Measurements from ENCODE around the gene KIF5B.

DNA sequence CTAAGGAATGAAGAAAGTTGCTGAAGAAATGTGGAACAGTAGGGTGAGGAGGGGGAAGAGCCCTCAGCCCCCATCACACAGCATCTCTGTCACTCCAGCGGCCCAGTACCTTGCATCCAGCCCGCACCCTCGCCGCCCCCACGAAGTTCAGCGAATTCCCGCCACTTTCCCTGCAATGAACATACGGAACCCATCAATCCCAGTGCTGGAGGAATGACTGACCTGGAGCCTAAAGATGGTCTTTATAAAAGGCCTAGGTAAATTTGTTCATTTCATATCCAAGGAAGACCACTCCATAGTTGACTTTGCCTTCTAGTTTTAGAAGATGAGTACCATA lies 779 bp upstream of the KIF5B start:
- TF ChIP-seq, protein P1, sequence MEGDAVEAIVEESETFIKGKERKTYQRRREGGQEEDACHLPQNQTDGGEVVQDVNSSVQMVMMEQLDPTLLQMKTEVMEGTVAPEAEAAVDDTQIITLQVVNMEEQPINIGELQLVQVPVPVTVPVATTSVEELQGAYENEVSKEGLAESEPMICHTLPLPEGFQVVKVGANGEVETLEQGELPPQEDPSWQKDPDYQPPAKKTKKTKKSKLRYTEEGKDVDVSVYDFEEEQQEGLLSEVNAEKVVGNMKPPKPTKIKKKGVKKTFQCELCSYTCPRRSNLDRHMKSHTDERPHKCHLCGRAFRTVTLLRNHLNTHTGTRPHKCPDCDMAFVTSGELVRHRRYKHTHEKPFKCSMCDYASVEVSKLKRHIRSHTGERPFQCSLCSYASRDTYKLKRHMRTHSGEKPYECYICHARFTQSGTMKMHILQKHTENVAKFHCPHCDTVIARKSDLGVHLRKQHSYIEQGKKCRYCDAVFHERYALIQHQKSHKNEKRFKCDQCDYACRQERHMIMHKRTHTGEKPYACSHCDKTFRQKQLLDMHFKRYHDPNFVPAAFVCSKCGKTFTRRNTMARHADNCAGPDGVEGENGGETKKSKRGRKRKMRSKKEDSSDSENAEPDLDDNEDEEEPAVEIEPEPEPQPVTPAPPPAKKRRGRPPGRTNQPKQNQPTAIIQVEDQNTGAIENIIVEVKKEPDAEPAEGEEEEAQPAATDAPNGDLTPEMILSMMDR (IDR thresholded peaks at IDR 0.05; ENCODE audit: insufficient read depth, low read length), result no peak
- TF ChIP-seq POLR2AphosphoS5 (IDR thresholded peaks at IDR 0.05; ENCODE audit: low read depth), result no peak
- TF ChIP-seq, protein P2, sequence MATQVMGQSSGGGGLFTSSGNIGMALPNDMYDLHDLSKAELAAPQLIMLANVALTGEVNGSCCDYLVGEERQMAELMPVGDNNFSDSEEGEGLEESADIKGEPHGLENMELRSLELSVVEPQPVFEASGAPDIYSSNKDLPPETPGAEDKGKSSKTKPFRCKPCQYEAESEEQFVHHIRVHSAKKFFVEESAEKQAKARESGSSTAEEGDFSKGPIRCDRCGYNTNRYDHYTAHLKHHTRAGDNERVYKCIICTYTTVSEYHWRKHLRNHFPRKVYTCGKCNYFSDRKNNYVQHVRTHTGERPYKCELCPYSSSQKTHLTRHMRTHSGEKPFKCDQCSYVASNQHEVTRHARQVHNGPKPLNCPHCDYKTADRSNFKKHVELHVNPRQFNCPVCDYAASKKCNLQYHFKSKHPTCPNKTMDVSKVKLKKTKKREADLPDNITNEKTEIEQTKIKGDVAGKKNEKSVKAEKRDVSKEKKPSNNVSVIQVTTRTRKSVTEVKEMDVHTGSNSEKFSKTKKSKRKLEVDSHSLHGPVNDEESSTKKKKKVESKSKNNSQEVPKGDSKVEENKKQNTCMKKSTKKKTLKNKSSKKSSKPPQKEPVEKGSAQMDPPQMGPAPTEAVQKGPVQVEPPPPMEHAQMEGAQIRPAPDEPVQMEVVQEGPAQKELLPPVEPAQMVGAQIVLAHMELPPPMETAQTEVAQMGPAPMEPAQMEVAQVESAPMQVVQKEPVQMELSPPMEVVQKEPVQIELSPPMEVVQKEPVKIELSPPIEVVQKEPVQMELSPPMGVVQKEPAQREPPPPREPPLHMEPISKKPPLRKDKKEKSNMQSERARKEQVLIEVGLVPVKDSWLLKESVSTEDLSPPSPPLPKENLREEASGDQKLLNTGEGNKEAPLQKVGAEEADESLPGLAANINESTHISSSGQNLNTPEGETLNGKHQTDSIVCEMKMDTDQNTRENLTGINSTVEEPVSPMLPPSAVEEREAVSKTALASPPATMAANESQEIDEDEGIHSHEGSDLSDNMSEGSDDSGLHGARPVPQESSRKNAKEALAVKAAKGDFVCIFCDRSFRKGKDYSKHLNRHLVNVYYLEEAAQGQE (IDR thresholded peaks at IDR 0.05; ENCODE audit: insufficient replicate concordance, low read depth), result no peak
- no peak for TF ChIP-seq GABPA (IDR thresholded peaks at IDR 0.05; ENCODE audit: low read depth)

All from HL-60 (cell line).